Mucosa of rectum (tissue), 2 donors: ENCODE data around the gene ZSCAN10.
"Not testable (repeated sequence)": the region's sequence is repeated elsewhere in the genome, so short reads cannot be mapped to it uniquely, and the experiment has no call there.

Experiments used
- H3K27ac ChIP-seq, 2 donors: one replicate each; pipeline ENCODE4 v1.7.0; 2013; ENCODE audit warnings: inconsistent platforms in 2 of 2, low read depth in 2 of 2, low read length in 2 of 2
- H3K27me3 ChIP-seq, 2 donors: one replicate each; pipeline ENCODE4 v1.7.0; 2013; ENCODE audit warnings: low read length in 2 of 2; ENCODE audit not compliant: control insufficient read depth in 2 of 2, insufficient read depth in 2 of 2
- H3K36me3 ChIP-seq, 2 donors: one replicate each; pipeline ENCODE4 v1.7.0; 2013; ENCODE audit warnings: low read length in 2 of 2; ENCODE audit not compliant: control insufficient read depth in 2 of 2, insufficient read depth in 2 of 2
- H3K4me1 ChIP-seq, 2 donors: one replicate each; pipeline ENCODE4 v1.7.0; 2013; ENCODE audit warnings: low read length in 2 of 2, mild to moderate bottlenecking in 1 of 2; ENCODE audit not compliant: control insufficient read depth in 2 of 2, insufficient read depth in 2 of 2
- H3K4me3 ChIP-seq, 2 donors: one replicate each; pipeline ENCODE4 v1.7.0; 2013; ENCODE audit warnings: low read length in 2 of 2
- H3K9ac ChIP-seq, 2 donors: one replicate each; pipeline ENCODE4 v1.7.0; 2013; ENCODE audit warnings: low read length in 2 of 2, low read depth in 1 of 2, mild to moderate bottlenecking in 1 of 2
- H3K9me3 ChIP-seq, 2 donors: one replicate each; pipeline ENCODE4 v1.7.0; 2013; ENCODE audit warnings: low read length in 2 of 2; ENCODE audit not compliant: control insufficient read depth in 2 of 2
- donor health status: healthy.
- donor health status: Normal muscosa, but diverticular disease.

Gene ZSCAN10

GRCh38 chr16:3055734-3056115, 43.4 kb downstream of the ZSCAN10 start:
- peak overlapping the region in 1 of 2 donors; percentile 32 for H3K27ac ChIP-seq
- H3K36me3 ChIP-seq, H3K9me3 ChIP-seq, H3K9ac ChIP-seq, H3K4me3 ChIP-seq, H3K27me3 ChIP-seq: not testable (repeated sequence)
- peaks cover 12 to 20% of the 10 kb centered on the region in 2 donors for H3K4me1 ChIP-seq

GRCh38 chr16:3054965-3055733, 43.9 kb downstream of the ZSCAN10 start:
- Histone ChIP-seq H3K4me3 (no peak overlapping the region), H3K27ac (peak overlapping the region in 1 of 2 donors; percentile 32), H3K9ac (no peak overlapping the region), H3K4me1 (peaks cover 12 to 20% of the 10 kb centered on the region in 2 donors), H3K27me3 (no peaks in the 10 kb centered on the region), H3K36me3 (no peaks in the 10 kb centered on the region), H3K9me3 (no peaks in the 10 kb centered on the region)

GRCh38 chr16:3053330-3053710, 45.8 kb downstream of the ZSCAN10 start:
- not testable (repeated sequence) for H3K27me3 ChIP-seq, H3K36me3 ChIP-seq, H3K9ac ChIP-seq, H3K4me3 ChIP-seq, H3K4me1 ChIP-seq, H3K9me3 ChIP-seq, H3K27ac ChIP-seq

GRCh38 chr16:3052571-3053329, 46.3 kb downstream of the ZSCAN10 start:
- not testable (repeated sequence) for H3K4me1 ChIP-seq, H3K9me3 ChIP-seq, H3K4me3 ChIP-seq, H3K36me3 ChIP-seq, H3K27ac ChIP-seq, H3K9ac ChIP-seq
- H3K27me3 ChIP-seq: peaks cover 14 to 15% of the 10 kb centered on the region in 2 donors

- H3K4me3 ChIP-seq: no peak overlapping the region
- H3K27ac ChIP-seq: no peak overlapping the region
- H3K36me3 ChIP-seq: no peaks in the 10 kb centered on the region
- H3K9me3 ChIP-seq: no peaks in the 10 kb centered on the region
- peaks cover 15 to 24% of the 10 kb centered on the region in 2 donors for H3K27me3 ChIP-seq
- no peak overlapping the region for H3K9ac ChIP-seq
- H3K4me1 ChIP-seq: no peaks in the 10 kb centered on the region
Observed at GRCh38 chr16:3051494-3051893, 47.6 kb downstream of the ZSCAN10 start.

- H3K36me3 ChIP-seq: no peaks in the 10 kb centered on the region
- H3K27me3 ChIP-seq: peaks cover 15 to 26% of the 10 kb centered on the region in 2 donors
- no peak overlapping the region for H3K27ac ChIP-seq
- no peaks in the 10 kb centered on the region for H3K9me3 ChIP-seq
- no peak overlapping the region for H3K9ac ChIP-seq
- H3K4me1 ChIP-seq: peaks cover 0 to under 1% of the 10 kb centered on the region in 2 donors
- no peak overlapping the region for H3K4me3 ChIP-seq
Observed at GRCh38 chr16:3051009-3051408, 48.1 kb downstream of the ZSCAN10 start.

GRCh38 chr16:3050487-3050886, 48.6 kb downstream of the ZSCAN10 start:
- Histone ChIP-seq H3K36me3 (no peaks in the 10 kb centered on the region), H3K9me3 (no peaks in the 10 kb centered on the region), H3K9ac (no peak overlapping the region), H3K4me3 (no peak overlapping the region), H3K4me1 (peaks cover 0 to 3% of the 10 kb centered on the region in 2 donors), H3K27ac (no peak overlapping the region), H3K27me3 (peaks cover 16 to 26% of the 10 kb centered on the region in 2 donors)

GRCh38 chr16:3049921-3050481, 49.1 kb downstream of the ZSCAN10 start:
- Histone ChIP-seq H3K27ac (no peak overlapping the region), H3K4me3 (no peak overlapping the region), H3K4me1 (peaks cover 0 to 6% of the 10 kb centered on the region in 2 donors), H3K9me3 (no peaks in the 10 kb centered on the region), H3K9ac (no peak overlapping the region), H3K27me3 (peaks cover 19 to 30% of the 10 kb centered on the region in 2 donors), H3K36me3 (no peaks in the 10 kb centered on the region)

GRCh38 chr16:3047387-3047720, 51.7 kb downstream of the ZSCAN10 start:
- H3K27ac ChIP-seq: no peak overlapping the region
- peaks cover 25 to 50% of the 10 kb centered on the region in 2 donors for H3K27me3 ChIP-seq
- peaks cover 0 to 6% of the 10 kb centered on the region in 2 donors for H3K4me1 ChIP-seq
- no peak overlapping the region for H3K9ac ChIP-seq
- H3K9me3 ChIP-seq: no peaks in the 10 kb centered on the region
- H3K36me3 ChIP-seq: no peaks in the 10 kb centered on the region
- peak overlapping the region in 1 of 2 donors; percentile 31 for H3K4me3 ChIP-seq
